GM19324 (cell line): ENCODE results near the gene DRAXIN.

Experiments
- ATAC-seq: cut with Tn5 transposase; IDR thresholded peaks from one replicate; pipeline ENCODE4 v1.9.1; 2021; ENCODE audit warnings: mild to moderate bottlenecking, moderate library complexity; ENCODE audit not compliant: unreplicated experiment, low FRiP score

The DRAXIN gene

DNA sequence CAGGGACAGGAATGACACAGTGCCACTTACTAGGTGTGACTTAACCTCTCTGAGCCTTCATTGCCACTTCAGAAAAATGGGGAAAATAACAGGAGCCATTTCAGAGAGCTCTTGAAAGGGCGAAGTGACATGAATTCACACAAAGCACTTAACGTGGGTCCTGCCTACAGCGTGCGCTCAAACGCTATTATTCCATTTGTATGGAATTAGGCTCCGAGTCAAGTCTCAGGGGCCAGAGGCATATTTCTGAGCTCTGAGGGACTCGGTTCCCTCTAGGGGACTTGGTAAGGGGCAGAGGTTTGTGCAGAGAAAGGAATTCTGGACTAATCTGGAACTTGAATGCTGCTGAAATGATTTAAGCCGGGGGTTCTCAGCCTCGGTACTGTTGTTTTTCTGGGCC is 14.1 kb downstream of the DRAXIN start:
- no peak for ATAC-seq

- ATAC-seq: no peak
Observed at GRCh38 chr1:11706292-11706691, 14.8 kb downstream of the DRAXIN start.

- no peak for ATAC-seq
Observed at GRCh38 chr1:11707621-11708276, 16.2 kb downstream of the DRAXIN start.

DNA sequence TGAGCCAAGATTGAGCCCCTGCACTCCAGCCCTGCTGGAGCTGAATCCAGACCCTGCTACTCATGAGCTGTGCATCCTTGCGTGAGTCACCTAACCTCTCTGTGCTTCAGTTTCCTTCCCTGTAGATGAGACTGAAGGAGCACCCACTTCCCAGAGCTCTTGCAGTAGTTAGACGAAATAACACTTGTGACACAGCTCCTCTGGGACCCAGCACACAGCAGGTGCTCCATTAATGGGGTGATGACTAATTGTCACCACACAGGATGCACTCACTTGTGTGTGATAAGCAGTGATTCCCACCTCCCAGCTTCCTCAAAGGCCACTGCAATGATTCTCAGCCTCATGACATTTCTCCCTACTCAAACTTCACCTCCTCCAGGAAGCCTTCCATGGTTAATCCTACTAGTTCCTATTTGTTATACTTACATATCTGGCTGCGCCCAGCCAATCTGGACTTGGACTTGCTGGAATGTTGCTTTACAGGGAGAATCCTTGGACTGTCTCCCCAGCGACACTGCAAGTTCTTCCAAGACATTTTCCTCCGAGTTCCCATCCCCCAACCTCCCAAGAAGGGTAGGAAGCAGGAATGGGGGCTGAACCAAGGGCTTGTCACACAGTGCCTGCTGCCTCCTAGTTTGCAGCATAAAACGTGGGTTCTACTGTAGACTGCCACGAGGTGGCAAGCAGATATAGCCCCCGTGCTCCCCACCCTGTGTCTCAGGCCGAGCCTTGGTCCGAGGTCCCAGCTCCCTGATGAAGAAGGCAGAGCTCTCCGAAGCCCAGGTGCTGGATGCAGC is 17.2 kb downstream of the DRAXIN start:
- no peak for ATAC-seq

- ATAC-seq: no peak
Observed at GRCh38 chr1:11711490-11711889, 20.0 kb downstream of the DRAXIN start.

- no peak for ATAC-seq
Observed at GRCh38 chr1:11712285-11712684, 20.8 kb downstream of the DRAXIN start.

DNA sequence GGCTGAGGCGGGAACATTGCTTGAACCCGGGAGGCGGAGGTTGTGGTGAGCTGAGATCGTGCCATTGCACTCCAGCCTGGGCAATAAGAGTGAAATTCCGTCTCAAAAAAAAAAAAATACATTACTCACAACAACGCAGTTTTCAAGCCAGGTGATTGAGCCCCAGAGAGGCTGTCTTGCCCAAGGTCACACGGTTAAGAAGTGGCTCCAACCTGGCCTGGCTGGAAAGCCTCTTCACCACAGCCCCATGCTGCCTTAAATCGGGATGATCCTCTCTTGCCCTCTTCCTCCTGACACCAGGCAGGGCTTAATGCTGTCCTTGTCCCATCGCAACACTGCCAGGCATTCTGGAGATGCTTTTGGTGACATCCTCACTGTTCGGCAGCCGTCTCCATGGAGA is 21.6 kb downstream of the DRAXIN start:
- no peak for ATAC-seq

DNA sequence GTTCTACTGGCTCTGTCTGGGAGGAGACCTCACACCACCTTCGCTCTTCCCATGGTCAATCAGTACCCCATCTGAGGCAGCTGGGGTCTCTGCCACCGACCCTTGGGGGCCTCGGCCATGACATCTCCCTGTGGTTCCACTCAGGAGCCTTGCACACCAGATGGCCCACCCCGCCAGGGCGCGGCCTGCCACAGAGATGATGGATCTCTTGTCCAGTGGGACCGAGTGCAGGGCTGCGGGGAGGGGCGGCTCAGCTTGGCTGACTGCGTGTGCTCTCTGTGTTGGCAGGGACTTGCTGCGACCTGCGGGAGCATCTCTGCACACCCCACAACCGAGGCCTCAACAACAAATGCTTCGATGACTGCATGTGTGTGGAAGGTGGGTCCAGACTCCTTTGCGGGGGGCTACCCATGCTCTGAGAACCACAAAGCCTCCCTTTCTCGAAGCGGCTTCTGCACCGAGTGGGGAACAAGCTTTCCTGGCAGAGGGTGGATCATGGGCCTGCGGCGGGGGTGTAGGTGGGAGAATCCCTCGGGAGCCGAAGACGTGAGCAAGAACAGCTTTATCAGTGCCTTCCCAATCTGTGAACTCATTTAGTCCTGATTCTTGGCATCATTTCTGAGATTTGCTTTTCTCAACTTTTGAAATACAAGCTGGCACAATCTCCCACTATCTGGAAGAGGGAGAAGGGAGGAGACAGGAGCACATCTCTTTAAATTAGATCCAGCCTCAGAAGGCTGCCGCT is 23.5 kb downstream of the DRAXIN start:
- no peak for ATAC-seq

DNA sequence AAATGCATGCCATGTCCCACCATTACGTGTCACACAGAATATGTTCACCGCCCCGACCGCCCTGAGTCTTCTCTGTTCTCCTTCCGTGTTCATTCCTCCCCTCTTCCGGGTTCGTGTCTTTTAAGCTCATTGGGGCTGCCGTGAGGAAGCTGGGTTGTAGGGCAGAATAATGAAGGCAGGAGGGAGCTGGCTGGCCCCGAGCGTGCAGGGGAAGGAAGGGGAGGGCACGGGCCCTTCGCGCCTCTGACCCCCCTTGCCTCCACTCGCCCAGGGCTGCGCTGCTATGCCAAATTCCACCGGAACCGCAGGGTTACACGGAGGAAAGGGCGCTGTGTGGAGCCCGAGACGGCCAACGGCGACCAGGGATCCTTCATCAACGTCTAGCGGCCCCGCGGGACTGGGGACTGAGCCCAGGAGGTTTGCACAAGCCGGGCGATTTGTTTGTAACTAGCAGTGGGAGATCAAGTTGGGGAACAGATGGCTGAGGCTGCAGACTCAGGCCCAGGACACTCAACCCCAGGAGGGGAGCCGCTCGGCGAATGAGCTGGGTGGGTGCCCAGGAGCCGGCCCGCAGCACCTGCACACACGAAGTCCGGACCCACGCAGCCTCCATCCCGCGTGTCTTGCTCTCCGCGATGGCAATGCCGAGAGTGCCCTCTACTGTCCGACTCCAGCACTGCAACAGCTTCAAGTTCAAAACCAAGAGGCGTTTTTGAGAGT is 28.0 kb downstream of the DRAXIN start:
- ATAC-seq: no peak

- no peak for ATAC-seq
Observed at GRCh38 chr1:11720033-11720376, 28.5 kb downstream of the DRAXIN start.

DNA sequence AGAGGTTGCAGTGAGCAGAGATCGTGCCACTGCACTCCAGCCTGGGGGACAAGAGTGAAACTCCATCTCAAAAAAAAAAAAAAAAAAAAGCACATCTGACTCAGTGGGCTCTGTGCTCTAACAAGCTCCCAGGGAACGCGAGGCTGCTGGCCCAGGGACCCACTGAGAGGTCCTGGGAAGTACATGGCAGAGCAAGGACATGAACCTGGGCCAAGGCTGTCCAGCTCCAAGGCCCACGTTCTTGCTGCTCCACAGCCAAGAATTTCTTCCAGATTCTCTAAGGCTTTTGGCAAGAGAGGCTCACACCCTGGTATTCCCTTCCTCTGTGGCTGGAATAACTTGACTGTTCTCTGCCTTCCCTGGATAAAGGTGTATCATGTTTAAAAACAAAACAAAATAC is 29.0 kb downstream of the DRAXIN start:
- no peak for ATAC-seq

DNA sequence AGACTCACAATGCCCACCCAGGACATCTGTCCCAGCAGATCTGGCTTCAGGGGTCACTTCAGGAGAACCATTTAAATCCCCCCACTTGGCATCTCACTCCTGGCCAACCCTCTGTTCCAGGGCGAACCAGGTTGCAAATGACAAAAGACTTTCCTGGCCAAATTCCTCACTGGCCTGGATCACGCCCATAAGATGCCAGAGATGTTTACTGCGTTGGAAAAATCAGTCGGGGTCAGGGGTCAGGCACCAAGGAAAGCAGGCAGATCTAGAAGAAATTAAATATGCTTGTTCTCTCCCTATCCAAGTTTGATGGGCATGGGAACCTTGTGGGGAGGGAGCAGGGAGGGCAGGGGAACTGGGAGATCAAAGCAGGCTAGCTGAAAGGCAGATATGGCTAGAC is 29.8 kb downstream of the DRAXIN start:
- no peak for ATAC-seq

GRCh38 chr1:11722538-11722937 is 31.0 kb downstream of the DRAXIN start:
- no peak for ATAC-seq

DNA sequence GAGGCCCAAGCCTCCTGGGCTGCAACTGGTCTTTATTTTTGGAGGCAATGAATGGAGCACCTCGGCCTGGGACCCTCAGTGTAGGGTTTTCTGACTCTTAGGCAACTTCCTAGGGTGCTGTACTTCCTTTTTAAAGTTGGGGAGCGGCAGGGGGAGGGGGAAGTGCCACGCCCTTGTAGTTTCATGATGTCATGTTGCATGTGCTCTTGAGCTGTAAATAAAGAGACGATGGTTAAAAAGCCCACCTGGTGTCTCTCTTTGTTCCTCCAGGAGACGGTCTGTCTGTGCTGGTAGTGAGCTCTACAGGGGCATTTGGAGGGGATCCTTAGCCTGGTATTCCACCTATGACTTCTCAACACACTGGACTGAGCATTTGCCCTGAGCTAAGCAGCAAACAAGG is 34.1 kb downstream of the DRAXIN start:
- no peak for ATAC-seq

DNA sequence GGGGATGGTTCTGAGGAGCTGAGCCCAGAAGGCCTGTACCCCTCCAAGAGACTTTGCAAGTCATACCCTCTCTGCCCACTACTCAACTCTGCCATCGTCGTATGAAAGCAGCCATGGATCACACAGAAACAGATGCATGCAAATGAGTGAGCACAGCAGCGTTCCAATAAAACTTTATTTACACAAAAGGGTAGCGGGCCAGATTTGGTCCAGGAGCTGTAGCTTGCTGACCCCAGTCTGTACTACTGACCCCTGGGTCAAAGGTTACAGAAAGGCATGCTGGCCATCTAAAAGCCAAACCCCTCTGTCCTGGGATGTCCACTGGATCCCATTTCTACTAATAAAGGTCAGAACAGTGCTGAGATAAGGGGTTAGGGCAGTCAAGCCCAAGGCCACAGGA is 35.6 kb downstream of the DRAXIN start:
- no peak for ATAC-seq

DNA sequence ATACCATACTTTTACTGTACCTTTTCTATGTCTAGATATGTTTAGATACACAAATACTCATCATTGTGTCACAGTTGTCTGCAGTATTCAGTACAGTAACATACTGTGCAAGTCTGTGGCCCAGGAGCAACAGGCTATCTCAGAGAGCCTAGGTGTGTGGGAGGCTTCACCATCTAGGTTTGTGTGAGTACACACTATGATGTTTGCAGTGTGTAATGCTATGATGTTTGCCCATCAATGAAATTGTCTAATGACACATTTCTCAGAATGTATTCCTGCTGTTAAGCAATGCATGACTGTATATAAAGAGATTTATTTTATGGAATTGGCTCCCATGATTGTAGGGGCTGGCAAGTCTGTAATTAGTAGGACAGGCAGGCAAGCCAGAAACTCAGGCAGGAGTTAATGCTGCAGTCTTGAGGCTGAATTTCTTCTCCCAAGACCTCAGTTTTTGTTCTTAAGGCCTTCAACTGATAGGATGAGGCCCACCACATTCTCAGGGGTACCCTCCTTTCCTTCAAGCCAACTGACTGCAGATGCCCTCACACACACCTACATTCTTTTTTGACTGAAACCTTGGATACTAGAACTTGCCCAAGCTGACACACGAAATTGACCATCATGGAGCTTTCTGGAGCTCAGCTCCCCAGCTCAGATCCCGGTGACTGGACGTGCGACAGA is 36.8 kb downstream of the DRAXIN start:
- ATAC-seq: no peak

DNA sequence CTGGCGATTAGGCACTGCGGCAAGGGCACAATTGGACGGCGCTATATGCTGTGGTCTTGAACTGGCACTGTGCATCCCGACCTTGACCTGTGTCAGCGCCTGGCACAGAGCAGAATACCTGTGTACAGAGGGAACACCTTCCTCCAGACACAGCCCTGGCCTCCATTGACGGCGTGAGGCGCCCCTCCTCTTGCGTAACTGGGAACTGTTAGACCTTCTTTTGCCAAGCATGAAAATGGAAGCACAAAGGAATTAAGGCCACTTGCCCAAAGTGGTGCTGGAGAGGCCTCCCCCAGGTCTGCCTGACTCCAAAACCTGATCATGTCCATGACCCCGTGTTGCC is 37.6 kb downstream of the DRAXIN start:
- ATAC-seq: no peak

DNA sequence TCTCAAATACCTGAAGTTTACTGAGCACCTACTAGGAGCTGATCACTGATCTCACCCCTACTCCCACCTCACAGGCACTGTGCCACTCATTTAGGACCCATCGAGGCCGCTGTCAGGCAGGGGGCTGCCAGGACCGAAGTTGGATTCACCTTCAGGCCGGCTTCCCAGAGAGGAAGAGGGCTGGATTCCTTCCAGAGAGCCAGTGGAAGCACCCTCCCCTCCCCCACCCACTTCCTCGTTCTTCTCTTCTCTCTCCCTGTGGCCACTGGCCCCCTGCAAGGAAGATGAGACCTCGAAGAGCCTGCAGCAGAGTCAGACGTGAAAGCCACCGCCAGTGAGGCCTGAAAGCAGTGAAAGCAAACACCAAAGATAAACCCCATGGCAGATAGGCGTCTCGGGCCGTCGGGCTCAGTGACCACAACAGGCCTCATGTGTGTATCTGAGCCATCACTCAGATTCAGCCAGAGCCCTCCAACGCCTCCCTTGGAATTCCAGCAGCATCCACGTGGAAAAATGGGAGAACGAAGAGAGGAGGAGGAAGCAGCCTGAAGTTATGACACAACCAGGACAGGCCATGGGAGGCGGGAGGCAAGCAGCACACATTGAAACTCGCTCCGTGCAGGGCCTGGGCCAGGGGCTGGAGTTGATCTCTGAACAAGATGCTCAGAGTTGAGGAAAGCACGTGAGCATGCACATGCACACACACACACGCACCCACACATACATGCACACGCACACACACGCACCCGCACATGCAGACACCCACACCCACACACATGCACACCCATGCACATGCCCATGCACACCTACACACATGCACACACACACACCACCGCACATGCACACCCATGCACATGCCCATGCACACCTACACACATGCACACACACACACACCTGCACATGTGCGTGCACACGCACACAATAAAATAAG is 38.3 kb downstream of the DRAXIN start:
- no peak for ATAC-seq

DNA sequence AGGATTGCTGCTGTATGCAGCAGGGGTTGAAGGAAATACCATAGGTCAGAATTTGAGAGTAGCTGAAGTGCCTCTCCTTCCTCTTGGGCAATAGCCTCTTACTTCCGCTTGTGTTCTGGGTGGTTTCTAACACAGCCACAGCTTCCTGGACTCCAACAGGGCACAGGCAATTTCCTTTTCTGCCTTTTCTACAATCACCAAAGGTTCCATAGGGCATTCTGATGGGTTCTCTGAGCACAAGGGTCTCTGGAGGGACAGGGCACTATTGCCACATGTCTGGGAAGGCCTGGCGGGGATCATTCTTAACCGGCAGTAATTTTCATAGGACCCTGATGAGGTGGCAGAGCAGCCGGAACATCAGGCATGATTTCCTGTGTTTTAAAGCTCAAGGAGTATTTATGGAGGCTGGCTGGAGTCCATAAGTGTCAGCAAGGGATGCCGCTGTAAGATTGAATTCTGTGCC is 39.0 kb downstream of the DRAXIN start:
- ATAC-seq: no peak
